Testis (tissue), 2 donors: ENCODE data around the gene CDKAL1.
"Not testable (repeated sequence)": the region's sequence is repeated elsewhere in the genome, so short reads cannot be mapped to it uniquely, and the experiment has no call there.

Experiments
- POLR2A ChIP-seq: fragments of 450-650 bp; IDR thresholded peaks from one replicate; pipeline ENCODE4 v1.6.1; 2017; ENCODE audit warnings: antibody characterized with exemption, mild to moderate bottlenecking, moderate library complexity
- TF ChIP-seq, protein P1 (sequence below), 3 experiments: fragments of 450-650 bp in 2 of 3; fragments of 200-600 bp in 1 of 3; sonication (generic) in 1 of 3; IDR thresholded peaks; one replicate each; pipeline ENCODE4 v1.5.1; 2016 to 2019; ENCODE audit warnings: antibody characterized with exemption in 3 of 3, mild to moderate bottlenecking in 2 of 3, moderate library complexity in 1 of 3

- TF ChIP-seq POLR2A = not testable (repeated sequence)
- TF ChIP-seq, protein P1, sequence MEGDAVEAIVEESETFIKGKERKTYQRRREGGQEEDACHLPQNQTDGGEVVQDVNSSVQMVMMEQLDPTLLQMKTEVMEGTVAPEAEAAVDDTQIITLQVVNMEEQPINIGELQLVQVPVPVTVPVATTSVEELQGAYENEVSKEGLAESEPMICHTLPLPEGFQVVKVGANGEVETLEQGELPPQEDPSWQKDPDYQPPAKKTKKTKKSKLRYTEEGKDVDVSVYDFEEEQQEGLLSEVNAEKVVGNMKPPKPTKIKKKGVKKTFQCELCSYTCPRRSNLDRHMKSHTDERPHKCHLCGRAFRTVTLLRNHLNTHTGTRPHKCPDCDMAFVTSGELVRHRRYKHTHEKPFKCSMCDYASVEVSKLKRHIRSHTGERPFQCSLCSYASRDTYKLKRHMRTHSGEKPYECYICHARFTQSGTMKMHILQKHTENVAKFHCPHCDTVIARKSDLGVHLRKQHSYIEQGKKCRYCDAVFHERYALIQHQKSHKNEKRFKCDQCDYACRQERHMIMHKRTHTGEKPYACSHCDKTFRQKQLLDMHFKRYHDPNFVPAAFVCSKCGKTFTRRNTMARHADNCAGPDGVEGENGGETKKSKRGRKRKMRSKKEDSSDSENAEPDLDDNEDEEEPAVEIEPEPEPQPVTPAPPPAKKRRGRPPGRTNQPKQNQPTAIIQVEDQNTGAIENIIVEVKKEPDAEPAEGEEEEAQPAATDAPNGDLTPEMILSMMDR (IDR thresholded peaks at IDR 0.05) = not testable (repeated sequence)
These were observed 111.3 kb downstream of the CDKAL1 start for GRCh38 chr6:20645572-20645971.
